NT2/D1 (cell line): ENCODE results near the gene CDC42EP1.

ENCODE experiments used
- SUZ12 ChIP-seq: IDR thresholded peaks from 2 replicates; pipeline ENCODE4 v1.6.1; 2011; ENCODE audit not compliant: insufficient read length, insufficient read depth; ENCODE audit errors: extremely low read depth
- YY1 ChIP-seq: IDR thresholded peaks from 2 replicates; pipeline ENCODE4 v1.6.1; 2011; ENCODE audit not compliant: insufficient read length, insufficient read depth
- ZNF274 ChIP-seq: IDR thresholded peaks from 2 replicates; pipeline ENCODE4 v1.6.1; 2011; ENCODE audit warnings: mild to moderate bottlenecking, low read depth, low read length

DNA sequence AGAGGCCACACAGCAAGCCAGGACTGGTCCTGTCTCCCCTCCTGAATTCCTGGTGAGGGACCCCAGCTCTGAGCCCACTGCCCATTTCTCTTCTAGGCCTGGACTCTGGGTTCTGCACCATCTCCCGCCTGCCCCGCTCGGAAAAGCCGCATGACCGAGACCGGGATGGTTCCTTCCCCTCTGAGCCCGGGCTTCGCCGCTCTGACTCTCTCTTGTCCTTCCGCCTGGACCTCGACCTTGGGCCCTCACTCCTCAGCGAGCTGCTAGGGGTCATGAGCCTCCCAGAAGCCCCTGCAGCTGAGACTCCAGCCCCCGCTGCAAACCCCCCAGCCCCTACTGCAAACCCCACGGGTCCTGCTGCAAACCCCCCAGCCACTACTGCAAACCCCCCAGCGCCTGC lies 7.7 kb downstream of the CDC42EP1 start:
- TF ChIP-seq YY1 (no peak), ZNF274 (no peak), SUZ12 (no peak)
